DND-41 (cell line): Measurements from ENCODE around the gene LAMB1.

Experiments
- ATAC-seq: fragments of 200-7000 bp; cut with Tn5 transposase; 3 replicates; pipeline ENCODE4 v1.9.1; 2021; ENCODE audit warnings: low read depth; ENCODE audit not compliant: insufficient read depth
- DNase-seq: peaks from one replicate; pipeline ENCODE4 v3.0.0-alpha.2; 2020
- H2AFZ ChIP-seq: 2 replicates; pipeline ENCODE4 v1.6.0; 2012; ENCODE audit warnings: low read depth, low read length
- H3K27ac ChIP-seq: 2 replicates; pipeline ENCODE4 v1.5.1; 2012; ENCODE audit warnings: low read length, inconsistent platforms
- H3K27me3 ChIP-seq: fragments of 200-600 bp; sonication (generic); 2 replicates; pipeline ENCODE4 v1.6.0; 2012; ENCODE audit warnings: low read length, mild to moderate bottlenecking, inconsistent platforms; ENCODE audit not compliant: insufficient read depth, poor library complexity
- H3K36me3 ChIP-seq: 2 replicates; pipeline ENCODE4 v1.5.1; 2012; ENCODE audit warnings: low read length, inconsistent platforms; ENCODE audit not compliant: insufficient read depth
- H3K4me1 ChIP-seq: 2 replicates; pipeline ENCODE4 v1.5.1; 2012; ENCODE audit warnings: mild to moderate bottlenecking, low read length; ENCODE audit not compliant: insufficient read depth
- H3K4me2 ChIP-seq: 2 replicates; pipeline ENCODE4 v1.6.0; 2012; ENCODE audit warnings: mild to moderate bottlenecking, moderate library complexity, low read length, inconsistent platforms; ENCODE audit not compliant: insufficient read depth
- H3K4me3 ChIP-seq, 2 experiments: fragments of 200-600 bp in 1 of 2; shearing (Covaris generic) in 1 of 2; 2 replicates each; pipeline ENCODE4 v1.5.1; 2012 to 2016; ENCODE audit warnings: inconsistent platforms in 2 of 2, low read length in 2 of 2, mild to moderate bottlenecking in 2 of 2, low read depth in 1 of 2, moderate library complexity in 1 of 2
- H3K79me2 ChIP-seq: 2 replicates; pipeline ENCODE4 v1.6.0; 2012; ENCODE audit warnings: low read length, inconsistent platforms; ENCODE audit not compliant: insufficient read depth
- H3K9ac ChIP-seq: 2 replicates; pipeline ENCODE4 v1.6.0; 2012; ENCODE audit warnings: low read depth, mild to moderate bottlenecking, inconsistent platforms, low read length, moderate library complexity
- H3K9me3 ChIP-seq: 2 replicates; pipeline ENCODE4 v1.5.1; 2012; ENCODE audit warnings: low read length, moderate library complexity, mild to moderate bottlenecking, inconsistent platforms; ENCODE audit not compliant: insufficient read depth, severe bottlenecking
- H4K20me1 ChIP-seq: 2 replicates; pipeline ENCODE4 v1.6.0; 2012; ENCODE audit warnings: low read length; ENCODE audit not compliant: insufficient read depth
- CTCF ChIP-seq: IDR thresholded peaks from 2 replicates; pipeline ENCODE4 v1.5.1; 2012; ENCODE audit warnings: borderline replicate concordance, low read length, moderate library complexity, mild to moderate bottlenecking; ENCODE audit not compliant: poor library complexity, severe bottlenecking; ENCODE audit errors: extremely low read depth
- EZH2 ChIP-seq: IDR thresholded peaks from 3 replicates; pipeline ENCODE4 v1.6.1; 2012; ENCODE audit warnings: borderline replicate concordance, low read depth, mild to moderate bottlenecking, moderate library complexity, low read length, inconsistent platforms; ENCODE audit not compliant: severe bottlenecking

LAMB1 gene

DNA sequence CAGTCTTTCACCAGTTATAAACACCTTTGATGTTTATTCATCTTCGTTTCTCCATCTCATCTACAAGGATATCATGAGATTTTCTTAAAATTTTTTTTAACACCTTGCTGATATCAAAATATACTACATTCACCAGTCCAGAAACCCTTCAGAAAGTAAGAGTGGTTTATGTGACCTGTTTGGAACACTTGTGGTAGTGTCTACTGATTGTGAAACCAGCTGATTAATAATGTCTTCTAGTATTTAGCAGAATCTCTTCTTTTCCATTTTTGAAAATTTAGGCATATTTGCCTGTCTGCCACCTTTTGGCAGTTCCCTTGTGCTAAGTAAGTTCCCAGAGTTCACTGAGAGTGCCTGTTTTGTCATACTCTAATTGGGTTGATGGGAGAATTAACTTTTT is 93.5 kb downstream of the LAMB1 start:
- ATAC-seq: no peak
- Histone ChIP-seq H3K79me2 (peaks cover 27% of the 10 kb centered on the region), H3K27me3 (no peaks in the 10 kb centered on the region)

GRCh38 chr7:107907790-107908189 is 95.2 kb downstream of the LAMB1 start:
- Histone ChIP-seq H4K20me1 (no peaks in the 10 kb centered on the region), H3K4me1 (no peaks in the 10 kb centered on the region), H3K4me2 (no peak overlapping the region), H3K9me3 (no peaks in the 10 kb centered on the region), H3K36me3 (peaks cover 92% of the 10 kb centered on the region), H3K4me3 (no peak overlapping the region), H3K9ac (no peak overlapping the region), H3K79me2 (peaks cover 14% of the 10 kb centered on the region), H3K27ac (no peak overlapping the region), H2AFZ (no peak overlapping the region), H3K27me3 (no peaks in the 10 kb centered on the region)
- DNase-seq (no peak), ATAC-seq (no peak)
- TF ChIP-seq CTCF (no peak), EZH2 (no peak)

More for the DNA sequence above, 93.5 kb downstream of the LAMB1 start:
- DNase-seq: no peak
- Histone ChIP-seq H2AFZ (no peak overlapping the region), H3K4me3 (no peak overlapping the region), H3K9me3 (no peaks in the 10 kb centered on the region), H3K4me2 (no peak overlapping the region), H4K20me1 (no peaks in the 10 kb centered on the region; the same call in 1 of the 2 replicates), H3K27ac (no peak overlapping the region), H3K4me1 (no peaks in the 10 kb centered on the region), H3K9ac (no peak overlapping the region), H3K36me3 (peaks cover 87% of the 10 kb centered on the region)
- TF ChIP-seq CTCF (no peak), EZH2 (no peak)

DNA sequence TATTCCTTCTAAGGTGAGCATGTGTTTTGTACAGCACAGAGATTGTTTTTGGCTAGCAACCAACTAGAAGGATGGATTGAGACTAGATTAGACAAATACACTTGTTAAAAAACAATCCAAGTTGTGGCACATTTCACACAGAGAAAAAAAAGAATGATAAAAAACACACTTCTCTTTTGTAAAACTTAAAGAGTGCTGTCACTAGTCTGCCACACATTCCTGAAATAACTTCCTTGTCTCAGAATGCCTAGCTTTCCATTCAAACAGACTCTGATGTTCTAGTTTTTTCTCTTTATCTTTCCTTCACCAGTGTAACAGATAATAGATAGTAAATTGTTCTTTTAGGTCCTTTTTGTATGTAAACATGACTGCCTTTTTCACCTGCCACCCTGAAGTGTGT is 100.6 kb downstream of the LAMB1 start:
- no peak overlapping the region for H3K9ac ChIP-seq
- H3K79me2 ChIP-seq: peaks cover 48% of the 10 kb centered on the region
- no peak overlapping the region for H3K4me2 ChIP-seq
- H3K36me3 ChIP-seq: peaks cover 75% of the 10 kb centered on the region
- TF ChIP-seq EZH2: no peak
- no peak for TF ChIP-seq CTCF
- peaks cover 8% of the 10 kb centered on the region; the same call in 1 of the 2 replicates for H4K20me1 ChIP-seq
- no peaks in the 10 kb centered on the region for H3K27me3 ChIP-seq
- H3K4me3 ChIP-seq: no peak overlapping the region
- H2AFZ ChIP-seq: no peak overlapping the region
- H3K27ac ChIP-seq: no peak overlapping the region
- ATAC-seq (no peak), DNase-seq (no peak)
- H3K9me3 ChIP-seq: no peaks in the 10 kb centered on the region
- no peaks in the 10 kb centered on the region for H3K4me1 ChIP-seq

GRCh38 chr7:107900496-107901015 is 102.4 kb downstream of the LAMB1 start:
- Histone ChIP-seq H3K4me1 (0 out of 2 replicates have a peak, but pooled peaks cover 5% of the 10 kb centered on the region), H3K9me3 (no peaks in the 10 kb centered on the region), H4K20me1 (peaks cover 21% of the 10 kb centered on the region), H3K4me3 (no peak overlapping the region), H3K36me3 (peaks cover 72% of the 10 kb centered on the region), H3K27me3 (no peaks in the 10 kb centered on the region), H3K27ac (no peak overlapping the region), H3K9ac (no peak overlapping the region), H3K79me2 (peaks cover 65% of the 10 kb centered on the region), H3K4me2 (no peak overlapping the region), H2AFZ (no peak overlapping the region)
- ATAC-seq: no peak
- no peak for TF ChIP-seq EZH2
- no peak for TF ChIP-seq CTCF
- DNase-seq: no peak
